Ectodermal cell (in vitro differentiated cells): Measurements from ENCODE around the gene RAB3A.
"Not testable (repeated sequence)": the region's sequence is repeated elsewhere in the genome, so short reads cannot be mapped to it uniquely, and the experiment has no call there.

ENCODE experiments used
- H3K27ac ChIP-seq: 2 replicates; pipeline ENCODE4 v1.7.0; 2013; ENCODE audit warnings: mild to moderate bottlenecking, low read depth, low read length; ENCODE audit not compliant: insufficient read depth, poor library complexity, severe bottlenecking
- H3K27me3 ChIP-seq: 2 replicates; pipeline ENCODE4 v1.7.0; 2013; ENCODE audit warnings: mild to moderate bottlenecking, low read length; ENCODE audit not compliant: insufficient read depth, control insufficient read depth, poor library complexity, severe bottlenecking
- H3K36me3 ChIP-seq: one replicate; pipeline ENCODE4 v1.7.0; 2013; ENCODE audit warnings: low read length; ENCODE audit not compliant: control insufficient read depth, insufficient read depth
- H3K4me1 ChIP-seq: one replicate; pipeline ENCODE4 v1.7.0; 2013; ENCODE audit warnings: low read length; ENCODE audit not compliant: control insufficient read depth, insufficient read depth
- H3K4me3 ChIP-seq: 2 replicates; pipeline ENCODE4 v1.7.0; 2013; ENCODE audit warnings: low read depth, low read length, control low read depth; ENCODE audit not compliant: insufficient read depth
- H3K9me3 ChIP-seq: 2 replicates; pipeline ENCODE4 v1.7.0; 2013; ENCODE audit warnings: mild to moderate bottlenecking, low read length, moderate library complexity; ENCODE audit not compliant: control insufficient read depth
- WGBS, 2 experiments: methylation state at CpG; one replicate each; pipeline ENCODE4 v1.1.7; 2013; ENCODE audit warnings: missing lambda C conversion rate in 2 of 2; 5-methylcytosine and 5-hydroxymethylcytosine counted together

Gene RAB3A

GRCh38 chr19:18159810-18160209 is 44.0 kb downstream of the RAB3A start:
- Histone ChIP-seq H3K36me3 (peaks cover 21% of the 10 kb centered on the region), H3K4me1 (peaks cover 14% of the 10 kb centered on the region), H3K27me3 (no peaks in the 10 kb centered on the region), H3K9me3 (no peaks in the 10 kb centered on the region), H3K27ac (no peak overlapping the region), H3K4me3 (no peak overlapping the region)
- 94 to 95% methylated on average over 10 of the region's 10 CpGs for WGBS, 2 experiments

- H3K9me3 ChIP-seq, H3K27ac ChIP-seq, H3K27me3 ChIP-seq, H3K4me3 ChIP-seq: not testable (repeated sequence)
- Histone ChIP-seq H3K4me1 (peaks cover 18% of the 10 kb centered on the region), H3K36me3 (peaks cover 21% of the 10 kb centered on the region)
- WGBS, 2 experiments, result 94% methylated on average over 5 to 6 of the region's 6 CpGs
These were observed 44.7 kb downstream of the RAB3A start for GRCh38 chr19:18159059-18159616.

GRCh38 chr19:18158467-18158866 is 45.4 kb downstream of the RAB3A start:
- H3K9me3 ChIP-seq, result no peaks in the 10 kb centered on the region
- 81 to 97% methylated on average over 4 of the region's 4 CpGs for WGBS, 2 experiments
- H3K27me3 ChIP-seq, result no peaks in the 10 kb centered on the region
- H3K27ac ChIP-seq, result no peak overlapping the region
- H3K4me1 ChIP-seq, result peaks cover 20% of the 10 kb centered on the region
- peaks cover 17% of the 10 kb centered on the region for H3K36me3 ChIP-seq
- H3K4me3 ChIP-seq, result no peak overlapping the region

DNA sequence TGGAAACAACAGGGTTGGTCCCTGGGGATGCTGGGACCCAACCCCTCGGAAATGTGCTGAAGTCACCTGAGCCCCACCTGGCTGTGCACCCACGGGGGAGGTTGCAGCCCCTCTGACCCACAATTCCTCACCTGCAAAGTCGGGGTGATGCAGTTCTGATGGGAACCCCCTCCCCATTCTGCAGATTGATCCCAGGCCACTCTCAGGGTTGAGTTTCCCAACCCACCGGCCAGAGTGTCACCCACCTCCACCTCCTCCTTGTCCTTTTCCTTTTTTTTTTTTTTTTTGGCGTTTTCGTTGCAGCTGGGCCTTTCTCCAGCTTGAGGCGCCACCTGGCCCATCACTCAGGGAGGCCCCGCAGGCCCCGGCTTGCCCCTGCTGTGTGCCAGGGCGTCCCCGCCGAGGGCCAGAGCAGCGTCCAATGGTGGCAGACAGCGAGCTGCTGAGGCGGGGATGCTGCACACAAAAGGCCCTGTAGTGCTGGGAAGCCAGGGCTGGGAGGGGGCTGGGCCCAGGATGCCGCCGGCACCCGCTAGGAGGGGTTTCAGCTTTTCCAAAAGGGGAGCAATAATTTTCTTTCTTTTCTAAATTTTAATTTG is 46.3 kb downstream of the RAB3A start:
- no peaks in the 10 kb centered on the region for H3K27me3 ChIP-seq
- no peaks in the 10 kb centered on the region for H3K9me3 ChIP-seq
- H3K4me3 ChIP-seq, result no peak overlapping the region
- peak overlapping the region; percentile 50 for H3K27ac ChIP-seq
- WGBS, 2 experiments, result 25 to 26% methylated on average over 18 of the region's 18 CpGs
- H3K36me3 ChIP-seq, result peaks cover 10% of the 10 kb centered on the region
- peaks cover 20% of the 10 kb centered on the region for H3K4me1 ChIP-seq

DNA sequence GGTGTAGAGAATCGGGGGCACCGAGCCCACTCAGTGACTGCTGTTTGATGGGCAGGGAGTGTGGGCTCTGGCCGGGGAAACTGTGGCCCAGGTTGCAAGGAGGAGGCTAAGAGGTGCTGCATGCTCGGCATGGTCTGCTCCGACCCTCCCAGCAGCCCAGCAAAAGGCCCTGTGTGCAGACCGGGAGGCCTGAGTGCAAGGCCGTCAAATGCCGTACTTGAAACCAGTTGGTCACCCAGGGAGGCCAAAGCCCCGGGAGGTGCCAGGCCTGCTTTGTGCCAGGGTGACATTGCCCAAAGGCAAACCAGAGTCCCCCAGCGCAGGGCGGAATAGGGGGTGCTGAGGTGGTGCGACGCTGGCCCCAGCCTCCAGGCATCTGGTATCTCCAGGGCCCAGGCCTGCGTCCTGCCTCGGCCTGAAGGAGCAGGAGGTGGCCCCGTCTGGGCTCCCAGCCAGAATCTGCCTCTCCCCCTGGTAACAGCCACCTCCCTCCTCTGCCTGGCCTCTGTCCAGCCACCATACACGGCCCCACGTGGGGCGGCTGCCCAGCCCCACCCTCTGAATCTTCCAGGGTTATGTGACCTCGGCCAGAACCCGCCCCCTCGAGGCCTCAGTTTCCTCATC is 46.9 kb downstream of the RAB3A start:
- peaks cover 20% of the 10 kb centered on the region for H3K4me1 ChIP-seq
- H3K9me3 ChIP-seq, result no peaks in the 10 kb centered on the region
- peak overlapping the region; percentile 50 for H3K27ac ChIP-seq
- H3K4me3 ChIP-seq, result no peak overlapping the region
- H3K36me3 ChIP-seq, result peaks cover 4% of the 10 kb centered on the region
- no peaks in the 10 kb centered on the region for H3K27me3 ChIP-seq
- WGBS, 2 experiments, result 89 to 90% methylated on average over 22 of the region's 22 CpGs

GRCh38 chr19:18156268-18156667 is 47.6 kb downstream of the RAB3A start:
- Histone ChIP-seq H3K27ac (no peak overlapping the region), H3K36me3 (no peaks in the 10 kb centered on the region), H3K4me3 (no peak overlapping the region), H3K27me3 (no peaks in the 10 kb centered on the region), H3K9me3 (no peaks in the 10 kb centered on the region), H3K4me1 (peaks cover 15% of the 10 kb centered on the region)
- WGBS, 2 experiments, result 92 to 95% methylated on average over 6 of the region's 6 CpGs

GRCh38 chr19:18155095-18156087 is 48.5 kb downstream of the RAB3A start:
- Histone ChIP-seq H3K27me3 (no peaks in the 10 kb centered on the region), H3K4me1 (peaks cover 15% of the 10 kb centered on the region), H3K27ac (no peak overlapping the region), H3K9me3 (no peaks in the 10 kb centered on the region), H3K36me3 (no peaks in the 10 kb centered on the region), H3K4me3 (no peak overlapping the region)
- 95 to 96% methylated on average over 43 of the region's 43 CpGs for WGBS, 2 experiments

GRCh38 chr19:18153556-18154134 is 50.2 kb downstream of the RAB3A start:
- peaks cover 15% of the 10 kb centered on the region for H3K4me1 ChIP-seq
- no peaks in the 10 kb centered on the region for H3K36me3 ChIP-seq
- peak overlapping the region; percentile 70 for H3K4me3 ChIP-seq
- peak overlapping the region; percentile 16 for H3K27ac ChIP-seq
- no peaks in the 10 kb centered on the region for H3K27me3 ChIP-seq
- 2 to 3% methylated on average over 38 of the region's 38 CpGs for WGBS, 2 experiments
- H3K9me3 ChIP-seq, result no peaks in the 10 kb centered on the region

DNA sequence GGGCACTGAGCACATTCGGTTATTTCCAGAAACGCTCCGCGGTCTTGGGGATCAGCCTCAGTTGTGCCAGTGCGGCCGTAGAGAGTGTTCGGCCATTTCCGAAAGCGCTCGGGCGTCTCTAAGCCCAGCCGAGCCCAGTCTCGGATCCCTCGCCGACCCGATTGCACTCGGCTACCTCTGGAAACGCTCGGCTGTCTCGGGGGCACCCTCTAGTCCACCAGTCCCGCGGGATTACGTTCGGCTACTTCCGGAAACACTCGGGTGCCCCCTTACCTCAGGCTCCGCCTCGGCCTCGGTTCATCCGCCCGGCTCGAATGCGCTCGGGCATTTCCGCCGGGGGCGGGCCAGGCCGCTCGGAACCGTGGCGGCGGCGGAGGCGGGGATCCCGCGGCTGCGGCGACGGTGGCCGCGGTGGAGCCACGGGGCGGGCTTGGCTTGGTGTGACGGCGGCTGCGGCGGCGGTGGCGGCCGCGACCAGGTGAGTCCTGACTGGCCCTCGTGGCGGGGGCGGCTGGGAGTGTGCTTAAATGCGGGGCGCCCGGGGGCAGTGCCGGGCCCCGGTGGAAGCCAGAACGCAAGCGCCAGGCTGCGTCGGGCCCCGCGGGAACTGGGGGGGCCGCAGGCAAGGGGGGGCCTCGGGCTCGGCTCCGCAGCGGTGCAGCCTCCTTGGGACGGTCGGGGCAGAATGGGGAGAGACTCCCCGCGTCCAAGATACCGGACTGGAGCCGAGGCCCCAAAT is 50.9 kb downstream of the RAB3A start, which contains the start of gene PIK3R2:
Gene PIK3R2, plus strand, starts transcription at position 347 of the 739 bp plus-strand sequence. CDS start 2,717 bp downstream, outside the sequence.
- H3K27me3 ChIP-seq, result no peaks in the 10 kb centered on the region
- H3K9me3 ChIP-seq, result no peaks in the 10 kb centered on the region
- no peaks in the 10 kb centered on the region for H3K36me3 ChIP-seq
- H3K27ac ChIP-seq, result peak within 1 kb of the TSS; percentile 99
- H3K4me3 ChIP-seq, result peak within 1 kb of the TSS; percentile 70
- H3K4me1 ChIP-seq, result peaks cover 15% of the 10 kb centered on the region
- 0% methylated on average over 86 of the region's 86 CpGs for WGBS, 2 experiments
